GM12878 (cell line): ENCODE measurements around the gene NGF.

Experiments
- BACH1 ChIP-seq: fragments of 450-650 bp; IDR thresholded peaks from 2 replicates; pipeline ENCODE4 v1.6.1; 2017; ENCODE audit warnings: mild to moderate bottlenecking, borderline replicate concordance
- ETV6 ChIP-seq, 2 experiments: fragments of 450-650 bp in 1 of 2; IDR thresholded peaks in 1 of 2; conservative IDR thresholded peaks in 1 of 2; 2 replicates each; pipeline ENCODE4 v1.6.1; 2014; ENCODE audit warnings: antibody characterized with exemption in 1 of 2, borderline replicate concordance in 1 of 2, low read depth in 1 of 2, mild to moderate bottlenecking in 1 of 2, moderate library complexity in 1 of 2
- NRF1 ChIP-seq: conservative IDR thresholded peaks from 2 replicates; pipeline ENCODE4 v1.6.1; 2011; ENCODE audit warnings: mild to moderate bottlenecking, low read depth, low read length, improper control_type of control experiment
- POLR2A ChIP-seq: IDR thresholded peaks from 2 replicates; pipeline ENCODE4 v1.6.1; 2011; ENCODE audit warnings: low read depth, mild to moderate bottlenecking, low read length
- ZNF24 ChIP-seq: fragments of 450-650 bp; IDR thresholded peaks from 2 replicates; pipeline ENCODE4 v1.6.1; 2017; ENCODE audit warnings: antibody characterized with exemption, mild to moderate bottlenecking
- TF ChIP-seq, protein P1 (sequence below): IDR thresholded peaks from 2 replicates; pipeline ENCODE4 v1.6.1; 2012; ENCODE audit warnings: mild to moderate bottlenecking, low read depth, low read length
- TF ChIP-seq, protein P2 (sequence below), 3 experiments: IDR thresholded peaks in 2 of 3; conservative IDR thresholded peaks in 1 of 3; 2 replicates each; pipeline ENCODE4 v1.5.1; 2011; ENCODE audit warnings: low read depth in 3 of 3, low read length in 3 of 3, mild to moderate bottlenecking in 3 of 3, control low read depth in 2 of 3, moderate library complexity in 2 of 3, inconsistent platforms in 1 of 3, mixed read lengths in 1 of 3; ENCODE audit not compliant: control insufficient read depth in 2 of 3, insufficient read depth in 1 of 3; ENCODE audit errors: extremely low read depth in 1 of 3
- TF ChIP-seq, protein P3 (sequence below): fragments of 150-350 bp; IDR thresholded peaks from 2 replicates; pipeline ENCODE4 v1.6.1; 2016; ENCODE audit warnings: low read depth, low read length
- TF ChIP-seq, protein P4 (sequence below): IDR thresholded peaks from 2 replicates; pipeline ENCODE4 v1.6.1; 2011; ENCODE audit warnings: mild to moderate bottlenecking, low read depth, low read length, moderate library complexity; ENCODE audit not compliant: insufficient replicate concordance

DNA sequence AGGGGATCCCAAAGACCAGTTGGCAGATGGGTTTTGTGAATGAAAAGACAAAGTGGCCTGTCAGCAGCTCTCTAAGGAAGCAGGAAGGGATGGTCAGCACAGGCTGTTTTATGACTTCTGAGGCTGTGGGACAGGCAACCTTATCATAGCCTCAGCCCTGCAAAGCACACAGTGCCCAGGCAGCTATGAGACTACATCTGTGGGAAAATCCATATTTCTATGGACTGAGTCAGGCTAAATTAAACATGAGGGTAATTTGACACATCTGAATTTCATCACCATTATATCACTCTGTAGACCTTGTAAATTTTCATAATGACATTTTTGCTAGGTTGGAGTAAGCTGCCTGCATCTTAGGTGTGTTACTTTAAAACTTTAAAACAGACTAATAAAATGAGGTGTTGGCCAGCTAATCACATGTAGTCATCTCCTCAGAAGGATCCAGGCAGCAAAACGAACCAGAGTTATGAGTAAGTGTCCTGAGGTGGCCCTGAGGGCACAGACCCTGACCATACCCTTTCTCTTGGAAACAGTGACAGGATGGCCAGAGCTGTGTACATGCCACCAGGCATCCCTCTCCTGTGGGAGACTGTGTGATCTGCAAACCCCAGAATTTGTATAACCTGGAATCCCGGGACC, 14.6 kb downstream of the NGF start:
- no peak for TF ChIP-seq ETV6 (conservative IDR thresholded peaks at IDR 0.05 in 1 of 2, IDR thresholded peaks at IDR 0.05 in 1 of 2; ENCODE audit: borderline replicate concordance in 1 of 2, low read depth in 1 of 2)
- TF ChIP-seq ZNF24, result no peak
- TF ChIP-seq POLR2A, result no peak
- no peak for TF ChIP-seq NRF1
- TF ChIP-seq, protein P1, sequence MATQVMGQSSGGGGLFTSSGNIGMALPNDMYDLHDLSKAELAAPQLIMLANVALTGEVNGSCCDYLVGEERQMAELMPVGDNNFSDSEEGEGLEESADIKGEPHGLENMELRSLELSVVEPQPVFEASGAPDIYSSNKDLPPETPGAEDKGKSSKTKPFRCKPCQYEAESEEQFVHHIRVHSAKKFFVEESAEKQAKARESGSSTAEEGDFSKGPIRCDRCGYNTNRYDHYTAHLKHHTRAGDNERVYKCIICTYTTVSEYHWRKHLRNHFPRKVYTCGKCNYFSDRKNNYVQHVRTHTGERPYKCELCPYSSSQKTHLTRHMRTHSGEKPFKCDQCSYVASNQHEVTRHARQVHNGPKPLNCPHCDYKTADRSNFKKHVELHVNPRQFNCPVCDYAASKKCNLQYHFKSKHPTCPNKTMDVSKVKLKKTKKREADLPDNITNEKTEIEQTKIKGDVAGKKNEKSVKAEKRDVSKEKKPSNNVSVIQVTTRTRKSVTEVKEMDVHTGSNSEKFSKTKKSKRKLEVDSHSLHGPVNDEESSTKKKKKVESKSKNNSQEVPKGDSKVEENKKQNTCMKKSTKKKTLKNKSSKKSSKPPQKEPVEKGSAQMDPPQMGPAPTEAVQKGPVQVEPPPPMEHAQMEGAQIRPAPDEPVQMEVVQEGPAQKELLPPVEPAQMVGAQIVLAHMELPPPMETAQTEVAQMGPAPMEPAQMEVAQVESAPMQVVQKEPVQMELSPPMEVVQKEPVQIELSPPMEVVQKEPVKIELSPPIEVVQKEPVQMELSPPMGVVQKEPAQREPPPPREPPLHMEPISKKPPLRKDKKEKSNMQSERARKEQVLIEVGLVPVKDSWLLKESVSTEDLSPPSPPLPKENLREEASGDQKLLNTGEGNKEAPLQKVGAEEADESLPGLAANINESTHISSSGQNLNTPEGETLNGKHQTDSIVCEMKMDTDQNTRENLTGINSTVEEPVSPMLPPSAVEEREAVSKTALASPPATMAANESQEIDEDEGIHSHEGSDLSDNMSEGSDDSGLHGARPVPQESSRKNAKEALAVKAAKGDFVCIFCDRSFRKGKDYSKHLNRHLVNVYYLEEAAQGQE, result no peak
- TF ChIP-seq, protein P2, sequence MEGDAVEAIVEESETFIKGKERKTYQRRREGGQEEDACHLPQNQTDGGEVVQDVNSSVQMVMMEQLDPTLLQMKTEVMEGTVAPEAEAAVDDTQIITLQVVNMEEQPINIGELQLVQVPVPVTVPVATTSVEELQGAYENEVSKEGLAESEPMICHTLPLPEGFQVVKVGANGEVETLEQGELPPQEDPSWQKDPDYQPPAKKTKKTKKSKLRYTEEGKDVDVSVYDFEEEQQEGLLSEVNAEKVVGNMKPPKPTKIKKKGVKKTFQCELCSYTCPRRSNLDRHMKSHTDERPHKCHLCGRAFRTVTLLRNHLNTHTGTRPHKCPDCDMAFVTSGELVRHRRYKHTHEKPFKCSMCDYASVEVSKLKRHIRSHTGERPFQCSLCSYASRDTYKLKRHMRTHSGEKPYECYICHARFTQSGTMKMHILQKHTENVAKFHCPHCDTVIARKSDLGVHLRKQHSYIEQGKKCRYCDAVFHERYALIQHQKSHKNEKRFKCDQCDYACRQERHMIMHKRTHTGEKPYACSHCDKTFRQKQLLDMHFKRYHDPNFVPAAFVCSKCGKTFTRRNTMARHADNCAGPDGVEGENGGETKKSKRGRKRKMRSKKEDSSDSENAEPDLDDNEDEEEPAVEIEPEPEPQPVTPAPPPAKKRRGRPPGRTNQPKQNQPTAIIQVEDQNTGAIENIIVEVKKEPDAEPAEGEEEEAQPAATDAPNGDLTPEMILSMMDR (IDR thresholded peaks at IDR 0.05 in 2 of 3, conservative IDR thresholded peaks at IDR 0.05 in 1 of 3; ENCODE audit: control insufficient read depth in 2 of 3, extremely low read depth in 1 of 3, insufficient read depth in 1 of 3, low read depth in 3 of 3, low read length in 3 of 3), result no peak
- TF ChIP-seq BACH1, result no peak
- TF ChIP-seq, protein P3, sequence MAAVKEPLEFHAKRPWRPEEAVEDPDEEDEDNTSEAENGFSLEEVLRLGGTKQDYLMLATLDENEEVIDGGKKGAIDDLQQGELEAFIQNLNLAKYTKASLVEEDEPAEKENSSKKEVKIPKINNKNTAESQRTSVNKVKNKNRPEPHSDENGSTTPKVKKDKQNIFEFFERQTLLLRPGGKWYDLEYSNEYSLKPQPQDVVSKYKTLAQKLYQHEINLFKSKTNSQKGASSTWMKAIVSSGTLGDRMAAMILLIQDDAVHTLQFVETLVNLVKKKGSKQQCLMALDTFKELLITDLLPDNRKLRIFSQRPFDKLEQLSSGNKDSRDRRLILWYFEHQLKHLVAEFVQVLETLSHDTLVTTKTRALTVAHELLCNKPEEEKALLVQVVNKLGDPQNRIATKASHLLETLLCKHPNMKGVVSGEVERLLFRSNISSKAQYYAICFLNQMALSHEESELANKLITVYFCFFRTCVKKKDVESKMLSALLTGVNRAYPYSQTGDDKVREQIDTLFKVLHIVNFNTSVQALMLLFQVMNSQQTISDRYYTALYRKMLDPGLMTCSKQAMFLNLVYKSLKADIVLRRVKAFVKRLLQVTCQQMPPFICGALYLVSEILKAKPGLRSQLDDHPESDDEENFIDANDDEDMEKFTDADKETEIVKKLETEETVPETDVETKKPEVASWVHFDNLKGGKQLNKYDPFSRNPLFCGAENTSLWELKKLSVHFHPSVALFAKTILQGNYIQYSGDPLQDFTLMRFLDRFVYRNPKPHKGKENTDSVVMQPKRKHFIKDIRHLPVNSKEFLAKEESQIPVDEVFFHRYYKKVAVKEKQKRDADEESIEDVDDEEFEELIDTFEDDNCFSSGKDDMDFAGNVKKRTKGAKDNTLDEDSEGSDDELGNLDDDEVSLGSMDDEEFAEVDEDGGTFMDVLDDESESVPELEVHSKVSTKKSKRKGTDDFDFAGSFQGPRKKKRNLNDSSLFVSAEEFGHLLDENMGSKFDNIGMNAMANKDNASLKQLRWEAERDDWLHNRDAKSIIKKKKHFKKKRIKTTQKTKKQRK, result no peak
- TF ChIP-seq, protein P4, sequence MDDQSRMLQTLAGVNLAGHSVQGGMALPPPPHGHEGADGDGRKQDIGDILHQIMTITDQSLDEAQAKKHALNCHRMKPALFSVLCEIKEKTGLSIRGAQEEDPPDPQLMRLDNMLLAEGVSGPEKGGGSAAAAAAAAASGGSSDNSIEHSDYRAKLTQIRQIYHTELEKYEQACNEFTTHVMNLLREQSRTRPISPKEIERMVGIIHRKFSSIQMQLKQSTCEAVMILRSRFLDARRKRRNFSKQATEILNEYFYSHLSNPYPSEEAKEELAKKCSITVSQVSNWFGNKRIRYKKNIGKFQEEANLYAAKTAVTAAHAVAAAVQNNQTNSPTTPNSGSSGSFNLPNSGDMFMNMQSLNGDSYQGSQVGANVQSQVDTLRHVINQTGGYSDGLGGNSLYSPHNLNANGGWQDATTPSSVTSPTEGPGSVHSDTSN, result no peak
